ENCODE results near the gene MTFMT. TPM values are rescaled to one million over a fixed set of nuclear protein-coding genes. Genes with fewer than 3 reads are reported as not detected.
"Not testable (repeated sequence)": the region's sequence is repeated elsewhere in the genome, so short reads cannot be mapped to it uniquely, and the experiment has no call there.

The MTFMT gene
- total RNA-seq, 1 donor from 2014 or later, result 10.6 TPM

DNA sequence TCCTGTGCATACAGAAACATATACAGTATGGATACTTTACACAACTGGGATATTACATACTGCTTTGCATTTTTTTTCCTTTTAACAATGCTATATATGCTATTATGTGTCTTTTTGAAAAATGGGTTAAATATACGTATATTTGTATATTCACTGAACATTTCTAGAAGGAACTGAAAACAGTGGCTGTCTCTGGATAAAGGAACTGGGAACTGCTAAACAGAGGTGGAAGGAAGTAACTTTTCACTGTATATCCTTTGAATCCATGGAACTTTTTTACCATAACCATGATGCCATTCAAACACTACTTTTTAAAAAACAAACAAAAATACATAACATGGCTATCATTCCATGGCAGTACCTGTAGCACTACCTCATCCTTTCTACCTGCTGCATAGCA is 1.8 kb downstream of the MTFMT start:
- H3K4me1 Mint-ChIP-seq (ENCODE audit: unreplicated experiment), result peaks cover 13% of the 10 kb centered on the region
- DNase-seq (ENCODE audit: low spot score), result no peak
- H3K9me3 Mint-ChIP-seq (ENCODE audit: unreplicated experiment), result no peaks in the 10 kb centered on the region
- H3K4me3 Mint-ChIP-seq (ENCODE audit: unreplicated experiment), result peak overlapping the region; percentile 90
- H3K36me3 Mint-ChIP-seq (ENCODE audit: low read depth, unreplicated experiment), result peaks cover 7% of the 10 kb centered on the region
- no peak overlapping the region for H3K27ac Mint-ChIP-seq (ENCODE audit: unreplicated experiment)
- TF ChIP-seq, protein P1, sequence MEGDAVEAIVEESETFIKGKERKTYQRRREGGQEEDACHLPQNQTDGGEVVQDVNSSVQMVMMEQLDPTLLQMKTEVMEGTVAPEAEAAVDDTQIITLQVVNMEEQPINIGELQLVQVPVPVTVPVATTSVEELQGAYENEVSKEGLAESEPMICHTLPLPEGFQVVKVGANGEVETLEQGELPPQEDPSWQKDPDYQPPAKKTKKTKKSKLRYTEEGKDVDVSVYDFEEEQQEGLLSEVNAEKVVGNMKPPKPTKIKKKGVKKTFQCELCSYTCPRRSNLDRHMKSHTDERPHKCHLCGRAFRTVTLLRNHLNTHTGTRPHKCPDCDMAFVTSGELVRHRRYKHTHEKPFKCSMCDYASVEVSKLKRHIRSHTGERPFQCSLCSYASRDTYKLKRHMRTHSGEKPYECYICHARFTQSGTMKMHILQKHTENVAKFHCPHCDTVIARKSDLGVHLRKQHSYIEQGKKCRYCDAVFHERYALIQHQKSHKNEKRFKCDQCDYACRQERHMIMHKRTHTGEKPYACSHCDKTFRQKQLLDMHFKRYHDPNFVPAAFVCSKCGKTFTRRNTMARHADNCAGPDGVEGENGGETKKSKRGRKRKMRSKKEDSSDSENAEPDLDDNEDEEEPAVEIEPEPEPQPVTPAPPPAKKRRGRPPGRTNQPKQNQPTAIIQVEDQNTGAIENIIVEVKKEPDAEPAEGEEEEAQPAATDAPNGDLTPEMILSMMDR (IDR thresholded peaks at IDR 0.05; ENCODE audit: unreplicated experiment), result no peak
- H3K27me3 Mint-ChIP-seq (ENCODE audit: unreplicated experiment), result peaks cover 2% of the 10 kb centered on the region

DNA sequence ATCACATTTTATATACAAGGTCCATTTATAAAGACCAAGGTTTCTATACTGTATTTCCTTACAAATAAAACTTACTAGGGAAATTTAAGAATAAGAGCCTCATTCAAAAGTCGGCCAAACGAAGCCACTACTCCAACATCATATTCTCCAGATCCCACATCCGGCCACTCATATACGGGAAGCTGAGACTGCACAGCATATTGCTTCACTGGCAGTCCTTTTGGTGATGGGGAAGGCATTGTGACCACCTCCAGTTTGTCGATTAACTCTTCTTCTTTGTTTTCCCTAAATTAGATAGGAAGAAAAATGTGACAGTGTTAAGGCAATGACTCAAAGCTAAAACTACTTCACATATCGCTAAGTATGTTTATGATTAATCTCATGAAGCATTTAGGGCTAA is 2.7 kb downstream of the MTFMT start:
- no peaks in the 10 kb centered on the region for H3K9me3 Mint-ChIP-seq (ENCODE audit: unreplicated experiment)
- no peak overlapping the region for H3K27ac Mint-ChIP-seq (ENCODE audit: unreplicated experiment)
- no peak for DNase-seq (ENCODE audit: low spot score)
- peaks cover 7% of the 10 kb centered on the region for H3K36me3 Mint-ChIP-seq (ENCODE audit: low read depth, unreplicated experiment)
- peaks cover 2% of the 10 kb centered on the region for H3K27me3 Mint-ChIP-seq (ENCODE audit: unreplicated experiment)
- no peak overlapping the region for H3K4me3 Mint-ChIP-seq (ENCODE audit: unreplicated experiment)
- peaks cover 8% of the 10 kb centered on the region for H3K4me1 Mint-ChIP-seq (ENCODE audit: unreplicated experiment)
- TF ChIP-seq, protein P1 (IDR thresholded peaks at IDR 0.05; ENCODE audit: unreplicated experiment), result no peak

DNA sequence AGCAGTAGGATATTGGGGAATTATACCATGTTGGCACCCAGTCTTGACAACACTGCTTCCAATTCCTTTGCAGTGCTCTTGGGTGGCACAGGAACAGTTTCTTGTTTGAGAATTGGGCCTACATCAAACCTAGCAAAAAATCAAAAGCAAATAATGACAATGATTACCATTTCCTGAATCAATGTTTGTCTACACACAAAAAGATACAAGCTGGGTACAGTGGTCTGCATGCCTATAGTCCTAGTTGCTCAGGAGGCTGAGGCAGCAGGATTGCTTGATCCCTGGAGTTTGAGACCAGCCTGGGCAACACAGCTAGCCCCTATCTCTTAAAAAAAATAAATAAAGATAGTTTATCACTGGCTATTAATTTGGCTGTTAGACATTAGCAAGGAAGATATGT is 8.0 kb downstream of the MTFMT start:
- Mint-ChIP-seq H3K4me1 (ENCODE audit: unreplicated experiment) (no peaks in the 10 kb centered on the region), H3K9me3 (ENCODE audit: unreplicated experiment) (no peaks in the 10 kb centered on the region), H3K36me3 (ENCODE audit: low read depth, unreplicated experiment) (peaks cover 9% of the 10 kb centered on the region), H3K27me3 (ENCODE audit: unreplicated experiment) (no peaks in the 10 kb centered on the region), H3K4me3 (ENCODE audit: unreplicated experiment) (no peak overlapping the region), H3K27ac (ENCODE audit: unreplicated experiment) (no peak overlapping the region)
- TF ChIP-seq, protein P1 (IDR thresholded peaks at IDR 0.05; ENCODE audit: unreplicated experiment), result no peak
- no peak for DNase-seq (ENCODE audit: low spot score)

DNA sequence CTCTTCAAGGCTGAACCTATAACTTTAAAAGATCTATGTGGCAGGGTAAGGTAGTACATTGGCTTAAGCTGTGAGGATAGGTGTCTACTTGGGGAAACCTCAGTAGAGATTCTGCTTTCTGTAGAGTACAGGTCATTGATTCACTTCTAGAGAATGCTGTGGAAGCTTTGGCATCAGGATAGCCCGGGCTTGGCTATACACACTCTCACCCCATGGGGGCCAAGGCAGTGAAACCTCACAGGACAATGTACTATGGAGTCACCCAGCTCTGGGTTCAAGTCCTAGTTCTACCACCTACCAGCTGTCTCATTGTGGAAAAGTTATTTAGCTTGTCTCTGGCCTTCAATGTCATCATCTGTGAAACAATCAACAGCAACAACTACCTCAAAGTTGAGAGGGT is 9.0 kb downstream of the MTFMT start:
- TF ChIP-seq, protein P1 (IDR thresholded peaks at IDR 0.05; ENCODE audit: unreplicated experiment), result no peak
- H3K9me3 Mint-ChIP-seq (ENCODE audit: unreplicated experiment), result no peaks in the 10 kb centered on the region
- DNase-seq (ENCODE audit: low spot score), result no peak
- peaks cover 12% of the 10 kb centered on the region for H3K36me3 Mint-ChIP-seq (ENCODE audit: low read depth, unreplicated experiment)
- no peak overlapping the region for H3K4me3 Mint-ChIP-seq (ENCODE audit: unreplicated experiment)
- no peaks in the 10 kb centered on the region for H3K4me1 Mint-ChIP-seq (ENCODE audit: unreplicated experiment)
- H3K27me3 Mint-ChIP-seq (ENCODE audit: unreplicated experiment), result no peaks in the 10 kb centered on the region
- H3K27ac Mint-ChIP-seq (ENCODE audit: unreplicated experiment), result no peak overlapping the region

DNA sequence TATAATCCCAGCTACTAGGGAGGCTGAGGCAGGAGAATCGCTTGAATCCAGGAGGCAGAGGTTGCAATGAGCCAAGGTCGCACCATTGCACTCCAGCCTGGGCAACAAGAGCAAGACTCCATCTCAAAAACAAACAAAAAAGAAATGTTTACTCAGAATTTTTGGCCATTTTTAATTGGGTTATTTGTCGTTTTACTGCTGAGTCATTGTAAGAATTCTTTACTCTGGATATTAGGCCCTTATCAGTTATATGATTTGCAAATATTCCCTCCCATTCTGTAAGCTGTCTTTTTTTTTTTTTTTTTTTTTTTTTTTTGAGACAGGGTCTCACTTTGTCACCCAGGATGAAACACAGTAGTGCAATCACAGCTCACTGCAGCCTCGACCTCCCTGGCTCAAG is 18.2 kb downstream of the MTFMT start:
- H3K4me1 Mint-ChIP-seq (ENCODE audit: unreplicated experiment); DNase-seq (ENCODE audit: low spot score); H3K9me3 Mint-ChIP-seq (ENCODE audit: unreplicated experiment); H3K4me3 Mint-ChIP-seq (ENCODE audit: unreplicated experiment); H3K27ac Mint-ChIP-seq (ENCODE audit: unreplicated experiment); H3K27me3 Mint-ChIP-seq (ENCODE audit: unreplicated experiment): not testable (repeated sequence)
- H3K36me3 Mint-ChIP-seq (ENCODE audit: low read depth, unreplicated experiment), result peaks cover 27% of the 10 kb centered on the region

DNA sequence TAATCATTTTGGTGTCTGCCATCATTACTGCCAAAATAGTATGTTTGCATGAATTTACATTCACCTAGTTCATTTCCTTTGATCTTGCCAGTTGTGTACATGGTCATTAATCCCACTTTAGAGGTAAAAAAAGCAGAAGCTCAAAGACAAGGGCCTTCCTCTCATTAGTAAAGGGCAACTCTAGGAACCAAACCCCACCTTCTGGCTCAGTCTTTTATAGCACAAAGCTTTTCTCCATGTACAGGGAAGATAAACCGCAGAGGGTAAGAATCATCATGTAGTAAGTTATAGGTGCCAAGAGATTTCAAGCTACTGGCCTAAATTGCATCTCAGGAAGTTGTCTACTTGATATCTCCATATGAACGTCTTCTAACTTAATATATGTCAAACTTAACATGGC is 20.5 kb downstream of the MTFMT start:
- no peaks in the 10 kb centered on the region for H3K27me3 Mint-ChIP-seq (ENCODE audit: unreplicated experiment)
- H3K4me3 Mint-ChIP-seq (ENCODE audit: unreplicated experiment), result no peak overlapping the region
- H3K27ac Mint-ChIP-seq (ENCODE audit: unreplicated experiment), result no peak overlapping the region
- no peaks in the 10 kb centered on the region for H3K9me3 Mint-ChIP-seq (ENCODE audit: unreplicated experiment)
- DNase-seq (ENCODE audit: low spot score), result no peak
- no peaks in the 10 kb centered on the region for H3K4me1 Mint-ChIP-seq (ENCODE audit: unreplicated experiment)
- TF ChIP-seq, protein P1 (IDR thresholded peaks at IDR 0.05; ENCODE audit: unreplicated experiment), result no peak
- H3K36me3 Mint-ChIP-seq (ENCODE audit: low read depth, unreplicated experiment), result peaks cover 18% of the 10 kb centered on the region

Data from endothelial cell (in vitro differentiated cells).